ENCODE results near the gene TTC22. TPM values are rescaled to one million over a fixed set of nuclear protein-coding genes. Genes with fewer than 3 reads are reported as not detected.

TTC22 gene
- total RNA-seq, 4 donors from 2014 or later, result 2.1 TPM; not detected in 3

- no peak for TF ChIP-seq CTCF (IDR thresholded peaks at IDR 0.05; ENCODE audit: low read depth)
These were observed 10.9 kb upstream of the TTC22 start for GRCh38 chr1:54811739-54812655.

DNA sequence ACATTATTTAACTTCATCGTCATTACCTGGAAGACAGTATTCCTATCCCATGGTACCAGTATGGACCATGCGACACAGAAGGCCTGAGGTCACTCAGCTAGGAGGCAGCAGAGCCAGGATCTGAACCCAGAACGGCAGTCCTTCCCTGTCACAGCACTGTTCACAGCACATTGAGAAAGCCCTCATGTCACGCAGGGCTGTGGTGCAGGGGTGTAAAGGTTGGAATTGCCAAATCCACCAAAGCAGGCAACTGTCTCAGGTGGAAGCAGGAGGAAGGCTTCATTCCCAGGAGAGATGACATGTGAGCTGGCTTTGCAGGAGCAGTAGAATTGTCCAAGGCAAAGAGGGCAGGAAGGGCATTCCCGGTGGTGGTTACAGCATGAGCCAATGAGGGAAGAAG lies 9.9 kb upstream of the TTC22 start:
- TF ChIP-seq CTCF (IDR thresholded peaks at IDR 0.05; ENCODE audit: low read depth), result no peak

DNA sequence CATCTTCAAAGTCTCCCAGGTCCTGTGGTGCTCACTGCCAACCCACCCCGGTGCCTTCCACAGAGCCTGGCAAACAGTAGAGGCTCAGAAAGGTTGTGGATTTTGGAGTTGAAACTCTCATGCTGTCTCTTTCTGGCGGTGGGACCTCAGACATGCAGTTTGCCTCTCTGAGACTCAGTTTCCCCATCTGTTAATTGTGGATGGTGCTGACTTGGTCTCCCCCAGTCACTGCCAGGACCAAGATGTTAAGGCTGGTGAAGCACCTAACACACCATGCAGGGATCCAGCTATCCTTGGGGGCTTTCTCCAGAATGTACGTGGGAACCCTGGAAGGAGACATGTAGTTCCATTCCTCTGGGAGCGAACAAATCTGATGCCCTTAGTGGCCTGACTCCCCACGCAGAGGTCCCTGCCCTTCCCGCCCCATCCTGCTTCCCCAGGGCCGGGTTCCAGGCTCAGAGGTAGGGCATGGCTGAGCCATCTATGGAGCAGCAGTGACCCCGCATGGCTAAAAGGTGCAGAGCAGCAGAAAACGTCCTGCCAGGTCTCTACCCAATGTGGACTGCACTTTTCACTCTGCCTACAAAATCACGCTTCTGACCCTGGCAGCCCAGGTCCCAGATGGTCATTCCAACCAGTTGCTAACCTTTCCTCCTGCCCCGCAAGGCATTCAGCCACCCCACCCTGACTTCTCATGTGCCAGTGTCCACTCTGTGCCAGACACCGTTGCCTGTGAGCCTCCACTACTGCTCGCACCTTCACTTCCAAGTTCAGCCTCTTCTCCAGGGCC lies 9.2 kb upstream of the TTC22 start:
- no peak for TF ChIP-seq CTCF (IDR thresholded peaks at IDR 0.05; ENCODE audit: low read depth)

DNA sequence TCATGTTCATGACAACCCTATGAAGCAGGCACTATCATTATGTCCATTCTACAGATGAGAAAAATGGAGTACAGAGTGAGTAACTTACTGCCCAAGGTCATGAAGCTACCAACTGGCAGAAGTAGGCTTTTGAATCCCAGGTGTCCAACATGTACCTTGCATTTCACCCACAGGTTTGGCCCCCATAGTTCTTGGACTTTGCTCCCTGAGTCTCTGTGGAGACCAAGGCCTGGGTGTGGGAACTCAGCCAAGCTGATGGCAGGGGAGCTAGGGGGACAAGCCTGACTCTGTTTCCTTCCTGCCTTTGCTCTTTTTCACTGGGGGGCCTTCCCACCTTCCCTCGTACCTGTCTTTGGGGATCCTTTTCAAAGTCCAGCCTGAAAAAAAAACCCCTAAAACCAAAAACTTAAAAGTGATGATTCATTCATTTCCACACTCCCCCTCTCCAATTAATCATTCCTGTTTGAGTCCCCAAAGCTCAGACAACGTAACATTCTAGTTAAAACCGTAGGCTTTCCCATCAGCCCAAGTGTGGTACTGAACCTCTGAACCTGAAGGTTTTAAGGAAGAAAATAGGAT lies 8.5 kb upstream of the TTC22 start:
- no peak for TF ChIP-seq CTCF (IDR thresholded peaks at IDR 0.05; ENCODE audit: low read depth)

DNA sequence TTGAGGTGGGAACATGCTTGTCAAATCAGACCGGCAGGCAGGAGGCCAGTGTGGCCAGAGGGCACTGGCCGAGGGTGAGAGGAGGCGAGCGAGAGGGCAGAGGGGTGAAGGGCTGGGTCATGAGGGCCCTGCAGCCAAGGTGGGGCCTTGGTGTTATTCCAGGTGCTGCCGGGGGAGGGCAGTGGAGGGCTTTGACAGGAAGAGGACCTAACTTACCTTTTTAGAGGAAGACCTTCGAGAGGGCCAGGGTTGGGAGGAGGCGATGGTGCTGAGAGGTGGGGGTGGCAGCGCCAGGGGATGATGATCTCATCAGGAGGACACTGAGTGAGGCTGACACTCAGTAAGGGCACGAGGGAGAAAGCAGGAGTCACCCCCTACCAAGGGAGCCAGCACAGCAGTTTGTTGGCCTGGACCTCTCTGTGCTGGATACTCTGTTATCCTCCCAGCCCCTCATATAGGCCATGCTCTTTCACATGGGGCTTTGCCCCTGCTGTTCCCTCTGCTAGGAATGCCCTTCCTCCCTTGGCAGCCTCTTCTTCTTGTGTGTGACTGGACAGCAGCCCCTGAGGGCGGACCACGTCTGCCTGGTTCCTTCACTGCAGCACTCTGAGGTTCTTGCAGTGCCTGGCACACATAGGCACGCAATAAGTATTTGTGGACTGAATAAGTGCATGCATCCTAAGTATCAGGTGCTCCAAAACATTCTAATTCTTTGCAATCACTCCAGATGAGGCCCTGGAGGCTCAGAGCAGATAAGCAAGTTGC lies 7.5 kb upstream of the TTC22 start:
- TF ChIP-seq CTCF (IDR thresholded peaks at IDR 0.05; ENCODE audit: low read depth), result no peak

DNA sequence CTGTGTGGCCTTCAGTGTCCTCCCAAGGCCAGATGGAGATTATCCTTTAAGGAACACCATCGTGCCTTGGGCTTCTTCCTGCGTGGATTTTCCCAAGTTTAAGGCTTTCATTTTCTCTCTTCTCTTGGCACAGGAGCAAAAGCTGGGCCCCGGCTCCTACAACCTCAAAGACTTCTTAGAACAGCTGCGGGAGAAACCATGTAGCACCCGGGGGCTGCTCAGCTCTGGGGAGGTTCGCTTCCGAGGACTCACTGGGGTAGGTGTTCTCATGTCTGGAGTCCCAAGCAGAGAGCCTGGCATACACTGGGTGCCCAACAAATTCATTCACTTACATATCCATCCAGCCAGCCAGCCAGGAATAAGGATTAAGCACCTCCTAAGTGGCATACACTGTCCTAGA lies 6.6 kb upstream of the TTC22 start:
- TF ChIP-seq CTCF (IDR thresholded peaks at IDR 0.05; ENCODE audit: low read depth), result no peak

Data from subcutaneous adipose tissue (tissue), 4 donors.